HepG2 (cell line): ENCODE results near the gene GCN1. TPM values are rescaled to one million over a fixed set of nuclear protein-coding genes. Genes with fewer than 3 reads are reported as not detected.

Source experiments
- KDM5B ChIP-seq: sonication (generic); formaldehyde crosslinking; IDR thresholded peaks from 2 replicates; pipeline ENCODE4 v1.4.0; 2020; ENCODE audit warnings: missing genetic modification reagents, mild to moderate bottlenecking, borderline replicate concordance
- MAZ ChIP-seq, 2 experiments: sonication (generic) in 1 of 2; formaldehyde crosslinking in 1 of 2; IDR thresholded peaks; 2 replicates each; pipeline versions ENCODE4 v1.5.0 to v1.6.1; 2012 to 2020; ENCODE audit warnings: low read depth in 2 of 2, mild to moderate bottlenecking in 2 of 2, borderline replicate concordance in 1 of 2, improper control_type of control experiment in 1 of 2, low read length in 1 of 2, missing genetic modification reagents in 1 of 2, moderate library complexity in 1 of 2
- MED13 ChIP-seq: sonication (generic); formaldehyde crosslinking; IDR thresholded peaks from 2 replicates; pipeline ENCODE4 v1.5.0; 2020; ENCODE audit warnings: missing genetic modification reagents
- MZF1 ChIP-seq: sonication (generic); formaldehyde crosslinking; IDR thresholded peaks from 2 replicates; pipeline ENCODE4 v1.8.1; 2023; ENCODE audit warnings: mild to moderate bottlenecking, missing genetic modification reagents, borderline replicate concordance
- SKI ChIP-seq: fragments of 450-650 bp; IDR thresholded peaks from one replicate; pipeline ENCODE4 v1.6.1; 2018; ENCODE audit warnings: mild to moderate bottlenecking; ENCODE audit not compliant: partially characterized antibody
- SMAD3 ChIP-seq: sonication (generic); formaldehyde crosslinking; IDR thresholded peaks from 2 replicates; pipeline ENCODE4 v1.4.0; 2020; ENCODE audit warnings: missing genetic modification reagents
- ZC3H4 ChIP-seq: sonication (generic); formaldehyde crosslinking; IDR thresholded peaks from 2 replicates; pipeline ENCODE4 v1.4.0; 2020; ENCODE audit warnings: missing genetic modification reagents, borderline replicate concordance
- ZNF317 ChIP-seq: sonication (generic); formaldehyde crosslinking; IDR thresholded peaks from 2 replicates; pipeline ENCODE4 v1.5.0; 2020; ENCODE audit warnings: mild to moderate bottlenecking, missing genetic modification reagents
- ZNF33A ChIP-seq: sonication (generic); formaldehyde crosslinking; IDR thresholded peaks from 2 replicates; pipeline ENCODE4 v1.5.1; 2020; ENCODE audit warnings: missing genetic modification reagents, mild to moderate bottlenecking, moderate library complexity, borderline replicate concordance
- ZNF430 ChIP-seq: sonication (generic); formaldehyde crosslinking; IDR thresholded peaks from 2 replicates; pipeline ENCODE4 v1.9.0; 2021; ENCODE audit warnings: mild to moderate bottlenecking, missing genetic modification reagents
- ZNF547 ChIP-seq: sonication (generic); formaldehyde crosslinking; IDR thresholded peaks from 2 replicates; pipeline ENCODE4 v1.5.1; 2020; ENCODE audit warnings: mild to moderate bottlenecking, missing genetic modification reagents
- ZNF749 ChIP-seq: sonication (generic); formaldehyde crosslinking; IDR thresholded peaks from 2 replicates; pipeline ENCODE4 v1.8.0; 2022; ENCODE audit warnings: mild to moderate bottlenecking, missing genetic modification reagents, moderate library complexity, borderline replicate concordance
- ZZZ3 ChIP-seq: sonication (generic); formaldehyde crosslinking; IDR thresholded peaks from 2 replicates; pipeline ENCODE4 v1.4.0; 2020; ENCODE audit warnings: missing genetic modification reagents, mild to moderate bottlenecking, borderline replicate concordance
- polyA plus RNA-seq, 8 experiments: library from polyadenylated mRNA; depleted of rRNA in 3 of 8; stranded (reverse) in 7 of 8; unstranded in 1 of 8; fragments of >200 nt; fragmentation: Illumina TruSeq in 4 of 8; extraction: Trizol in 4 of 8; gene quantifications; 2 replicates each; pipeline versions ENCODE4 v1.2.1 to v1.2.3, GENCODE V29; 2011 to 2016; ENCODE audit warnings: low read depth in 4 of 8, missing spikeins in 1 of 8, mixed read lengths in 1 of 8; ENCODE audit not compliant: insufficient read depth in 1 of 8
- total RNA-seq, 5 experiments: library from RNA; depleted of rRNA; stranded (reverse); fragments of >200 nt; fragmentation: Illumina TruSeq; extraction: Trizol; gene quantifications; 2 replicates each; pipeline ENCODE4 v1.2.3, GENCODE V29; 2016; ENCODE audit warnings: low read depth in 1 of 5
- TF ChIP-seq, protein P1 (sequence below): sonication (generic); formaldehyde crosslinking; IDR thresholded peaks from 2 replicates; pipeline ENCODE4 v1.4.0; 2020; ENCODE audit warnings: missing genetic modification reagents
- TF ChIP-seq, protein P2 (sequence below): sonication (generic); formaldehyde crosslinking; IDR thresholded peaks from 2 replicates; pipeline ENCODE4 v1.4.0; 2020; ENCODE audit warnings: mild to moderate bottlenecking, missing genetic modification reagents
- TF ChIP-seq, protein P3 (sequence below): sonication (generic); formaldehyde crosslinking; IDR thresholded peaks from 2 replicates; pipeline ENCODE4 v1.8.0; 2023; ENCODE audit warnings: mild to moderate bottlenecking, missing genetic modification reagents
- TF ChIP-seq, protein P4 (sequence below): sonication (generic); formaldehyde crosslinking; IDR thresholded peaks from 2 replicates; pipeline ENCODE4 v1.5.1; 2020; ENCODE audit warnings: missing genetic modification reagents, mild to moderate bottlenecking, borderline replicate concordance

GCN1 gene
- total and polyA plus RNA-seq, 2 of the 13 experiments (the other 11 are each of a cell fraction or from before 2014, with no cell fraction given) = 58.2 to 83.0 TPM

DNA sequence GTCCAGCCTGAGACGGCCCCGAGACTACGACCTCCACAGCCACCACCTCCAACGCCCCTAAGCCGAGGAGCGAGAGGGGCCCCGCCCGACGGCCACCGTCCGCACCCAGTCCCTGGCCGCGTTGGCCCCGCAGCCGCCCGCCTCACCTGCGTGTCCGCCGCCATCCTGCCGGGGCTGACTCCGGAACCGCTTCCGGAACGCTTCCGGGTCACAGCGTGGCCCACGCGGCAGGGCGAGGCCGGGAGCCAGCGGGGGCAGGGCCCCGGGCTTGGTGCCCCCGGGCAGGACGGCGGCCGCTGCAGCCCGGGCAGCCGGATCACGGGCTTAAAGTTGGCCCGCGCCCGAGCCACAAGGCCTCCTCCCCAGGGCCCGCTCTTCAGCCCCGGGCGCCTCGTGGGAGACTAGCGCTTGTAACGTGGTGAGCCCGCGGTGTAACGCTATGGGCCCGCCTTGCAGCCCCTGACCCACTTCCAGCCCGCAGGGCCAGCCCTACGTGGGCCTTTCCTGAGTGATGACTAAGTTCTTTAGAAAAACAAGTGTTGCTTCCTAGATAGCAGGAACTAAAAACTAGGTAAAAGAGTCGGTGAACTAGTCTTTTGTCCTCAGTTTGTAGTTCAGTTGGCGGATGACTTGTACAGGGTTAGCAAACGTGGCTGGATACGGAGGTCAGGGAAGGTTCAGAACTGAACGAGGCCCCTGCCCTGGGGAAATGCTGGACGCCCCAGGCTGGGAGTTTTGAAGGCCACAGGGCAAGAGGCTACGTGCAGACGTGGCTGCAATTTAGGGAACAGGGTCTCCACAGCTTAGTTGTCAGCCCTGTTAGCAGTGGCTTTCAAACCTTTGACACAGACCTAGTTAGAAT is at the start of gene GCN1 (continued):
- TF ChIP-seq KDM5B = peak; percentile 92; the same call in 1 of the 2 replicates
- peak; percentile 32 for TF ChIP-seq SKI
- TF ChIP-seq, protein P1, sequence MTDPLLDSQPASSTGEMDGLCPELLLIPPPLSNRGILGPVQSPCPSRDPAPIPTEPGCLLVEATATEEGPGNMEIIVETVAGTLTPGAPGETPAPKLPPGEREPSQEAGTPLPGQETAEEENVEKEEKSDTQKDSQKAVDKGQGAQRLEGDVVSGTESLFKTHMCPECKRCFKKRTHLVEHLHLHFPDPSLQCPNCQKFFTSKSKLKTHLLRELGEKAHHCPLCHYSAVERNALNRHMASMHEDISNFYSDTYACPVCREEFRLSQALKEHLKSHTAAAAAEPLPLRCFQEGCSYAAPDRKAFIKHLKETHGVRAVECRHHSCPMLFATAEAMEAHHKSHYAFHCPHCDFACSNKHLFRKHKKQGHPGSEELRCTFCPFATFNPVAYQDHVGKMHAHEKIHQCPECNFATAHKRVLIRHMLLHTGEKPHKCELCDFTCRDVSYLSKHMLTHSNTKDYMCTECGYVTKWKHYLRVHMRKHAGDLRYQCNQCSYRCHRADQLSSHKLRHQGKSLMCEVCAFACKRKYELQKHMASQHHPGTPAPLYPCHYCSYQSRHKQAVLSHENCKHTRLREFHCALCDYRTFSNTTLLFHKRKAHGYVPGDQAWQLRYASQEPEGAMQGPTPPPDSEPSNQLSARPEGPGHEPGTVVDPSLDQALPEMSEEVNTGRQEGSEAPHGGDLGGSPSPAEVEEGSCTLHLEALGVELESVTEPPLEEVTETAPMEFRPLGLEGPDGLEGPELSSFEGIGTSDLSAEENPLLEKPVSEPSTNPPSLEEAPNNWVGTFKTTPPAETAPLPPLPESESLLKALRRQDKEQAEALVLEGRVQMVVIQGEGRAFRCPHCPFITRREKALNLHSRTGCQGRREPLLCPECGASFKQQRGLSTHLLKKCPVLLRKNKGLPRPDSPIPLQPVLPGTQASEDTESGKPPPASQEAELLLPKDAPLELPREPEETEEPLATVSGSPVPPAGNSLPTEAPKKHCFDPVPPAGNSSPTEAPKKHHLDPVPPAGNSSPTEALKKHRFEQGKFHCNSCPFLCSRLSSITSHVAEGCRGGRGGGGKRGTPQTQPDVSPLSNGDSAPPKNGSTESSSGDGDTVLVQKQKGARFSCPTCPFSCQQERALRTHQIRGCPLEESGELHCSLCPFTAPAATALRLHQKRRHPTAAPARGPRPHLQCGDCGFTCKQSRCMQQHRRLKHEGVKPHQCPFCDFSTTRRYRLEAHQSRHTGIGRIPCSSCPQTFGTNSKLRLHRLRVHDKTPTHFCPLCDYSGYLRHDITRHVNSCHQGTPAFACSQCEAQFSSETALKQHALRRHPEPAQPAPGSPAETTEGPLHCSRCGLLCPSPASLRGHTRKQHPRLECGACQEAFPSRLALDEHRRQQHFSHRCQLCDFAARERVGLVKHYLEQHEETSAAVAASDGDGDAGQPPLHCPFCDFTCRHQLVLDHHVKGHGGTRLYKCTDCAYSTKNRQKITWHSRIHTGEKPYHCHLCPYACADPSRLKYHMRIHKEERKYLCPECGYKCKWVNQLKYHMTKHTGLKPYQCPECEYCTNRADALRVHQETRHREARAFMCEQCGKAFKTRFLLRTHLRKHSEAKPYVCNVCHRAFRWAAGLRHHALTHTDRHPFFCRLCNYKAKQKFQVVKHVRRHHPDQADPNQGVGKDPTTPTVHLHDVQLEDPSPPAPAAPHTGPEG (CRISPR knock-in tag) = peak; percentile 86; the same call in 1 of the 2 replicates
- peak; percentile 53; the same call in 1 of the 2 replicates for TF ChIP-seq ZC3H4 (CRISPR knock-in tag)
- TF ChIP-seq SMAD3 = no peak
- no peak; the same call in 1 of the 2 replicates for TF ChIP-seq ZZZ3
- peak; percentile 86; the same call in 1 of the 2 replicates for TF ChIP-seq ZNF749
- TF ChIP-seq ZNF33A (CRISPR knock-in tag) = no peak
- peak; percentile 65; the same call in 1 of the 2 replicates for TF ChIP-seq ZNF430
- TF ChIP-seq, protein P2, sequence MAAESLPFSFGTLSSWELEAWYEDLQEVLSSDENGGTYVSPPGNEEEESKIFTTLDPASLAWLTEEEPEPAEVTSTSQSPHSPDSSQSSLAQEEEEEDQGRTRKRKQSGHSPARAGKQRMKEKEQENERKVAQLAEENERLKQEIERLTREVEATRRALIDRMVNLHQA (CRISPR knock-in tag) = no peak
- no peak for TF ChIP-seq MZF1 (CRISPR knock-in tag)
- peak; percentile 92 for TF ChIP-seq ZNF547 (CRISPR knock-in tag)
- TF ChIP-seq, protein P3, sequence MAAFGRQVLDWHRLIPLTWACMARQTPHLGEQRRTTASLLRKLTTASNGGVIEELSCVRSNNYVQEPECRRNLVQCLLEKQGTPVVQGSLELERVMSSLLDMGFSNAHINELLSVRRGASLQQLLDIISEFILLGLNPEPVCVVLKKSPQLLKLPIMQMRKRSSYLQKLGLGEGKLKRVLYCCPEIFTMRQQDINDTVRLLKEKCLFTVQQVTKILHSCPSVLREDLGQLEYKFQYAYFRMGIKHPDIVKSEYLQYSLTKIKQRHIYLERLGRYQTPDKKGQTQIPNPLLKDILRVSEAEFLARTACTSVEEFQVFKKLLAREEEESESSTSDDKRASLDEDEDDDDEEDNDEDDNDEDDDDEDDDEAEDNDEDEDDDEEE (CRISPR knock-in tag) = no peak; the same call in 1 of the 2 replicates
- peak; percentile 54; the same call in 1 of the 2 replicates for TF ChIP-seq MED13
- peak; percentile 79; the same call in 1 of the 2 replicates for TF ChIP-seq MAZ (IDR thresholded peaks at IDR 0.05; ENCODE audit: borderline replicate concordance, low read depth, low read length)
- peak; percentile 83; the same call in 1 of the 2 replicates for TF ChIP-seq MAZ (CRISPR knock-in tag; IDR thresholded peaks at IDR 0.05; ENCODE audit: low read depth)
- 0 out of 2 replicates have a peak, but pooled peaks have one; percentile 7 for TF ChIP-seq ZNF317
- TF ChIP-seq, protein P4, sequence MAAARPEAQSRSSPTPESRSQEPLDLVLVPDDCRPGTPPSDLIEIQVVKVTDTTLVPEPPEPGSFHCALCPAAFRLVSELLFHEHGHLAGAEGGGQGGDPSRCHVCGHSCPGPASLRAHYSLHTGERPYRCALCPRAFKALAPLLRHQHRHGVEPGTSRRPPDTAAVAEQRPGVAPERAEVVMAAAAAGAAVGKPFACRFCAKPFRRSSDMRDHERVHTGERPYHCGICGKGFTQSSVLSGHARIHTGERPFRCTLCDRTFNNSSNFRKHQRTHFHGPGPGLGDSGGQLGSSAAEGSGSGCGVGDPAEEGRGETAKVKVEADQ = peak; percentile 74; the same call in 1 of the 2 replicates
